Medulla oblongata (tissue), 1 donor: Measurements from ENCODE around the gene VSIG10.

Experiments
- DNase-seq: peaks from one replicate; pipeline ENCODE4 v3.0.0-alpha.2; 2015; ENCODE audit errors: extremely low spot score

Gene VSIG10

GRCh38 chr12:118060301-118061010 is 43.4 kb downstream of the VSIG10 start:
- DNase-seq = peak; percentile 48

- peak; percentile 36 for DNase-seq
Measured at GRCh38 chr12:118059341-118060191, 44.2 kb downstream of the VSIG10 start.

- no peak for DNase-seq
Measured at GRCh38 chr12:118058881-118059280, 44.9 kb downstream of the VSIG10 start.

- DNase-seq = no peak
Measured at GRCh38 chr12:118058227-118058626, 45.6 kb downstream of the VSIG10 start.

GRCh38 chr12:118055865-118056773 is 47.7 kb downstream of the VSIG10 start:
- no peak for DNase-seq

GRCh38 chr12:118055144-118055557 is 48.7 kb downstream of the VSIG10 start:
- DNase-seq = no peak

GRCh38 chr12:118053071-118053985 is 50.5 kb downstream of the VSIG10 start:
- DNase-seq = no peak

GRCh38 chr12:118052324-118053070 is 51.3 kb downstream of the VSIG10 start:
- peak; percentile 69 for DNase-seq

- no peak for DNase-seq
Measured at GRCh38 chr12:118050972-118051910, 52.6 kb downstream of the VSIG10 start.

- DNase-seq = no peak
Measured at GRCh38 chr12:118046430-118046829, 57.4 kb downstream of the VSIG10 start.

- no peak for DNase-seq
Measured at GRCh38 chr12:118044577-118044976, 59.2 kb downstream of the VSIG10 start.

- no peak for DNase-seq
Measured at GRCh38 chr12:118044075-118044474, 59.7 kb downstream of the VSIG10 start.

- DNase-seq = no peak
Measured at GRCh38 chr12:118042091-118042490, 61.7 kb downstream of the VSIG10 start.

- no peak for DNase-seq
Measured at GRCh38 chr12:118038137-118038536, 65.7 kb downstream of the VSIG10 start.

- no peak for DNase-seq
Measured at GRCh38 chr12:118036672-118037411, 67.0 kb downstream of the VSIG10 start.

- peak; percentile 53 for DNase-seq
Measured at GRCh38 chr12:118035190-118036041, 68.4 kb downstream of the VSIG10 start.
